A549 (cell line): ENCODE measurements around the gene OR1F1. TPM values are rescaled to one million over a fixed set of nuclear protein-coding genes. Genes with fewer than 3 reads are reported as not detected.

Source experiments
- ATAC-seq, 2 experiments: fragments of 200-7000 bp in 1 of 2; fragments of >200 bp in 1 of 2; cut with Nextera tagmentation in 1 of 2; cut with Tn5 transposase in 1 of 2; 3 replicates each; pipeline versions ENCODE4 v1.8.0 to v1.9.1; 2018 to 2020; ENCODE audit warnings: mild to moderate bottlenecking in 1 of 2, moderate library complexity in 1 of 2
- CTCF ChIA-PET: fragments of 300-600 bp; sonication (Branson Sonifier 250); formaldehyde crosslinking; extraction: SDS; loops from one replicate; lab custom pipeline; 2021; ENCODE audit warnings: antibody characterized with exemption, inconsistent platforms; lab: Yijun Ruan, JAX
- POLR2A ChIA-PET: fragments of 350-600 bp; formaldehyde crosslinking; extraction: SDS; loops from one replicate; lab custom pipeline; 2021; ENCODE audit warnings: antibody characterized with exemption, inconsistent platforms; lab: Yijun Ruan, JAX
- DNase-seq, 2 experiments: peaks; one replicate each; pipeline versions ENCODE4 v3.0.0 to v3.0.0-alpha.2; 2011 to 2016; ENCODE audit warnings: low read depth in 1 of 2, low spot score in 1 of 2
- FAIRE-seq: peaks from 2 replicates; lab custom pipeline; 2011; peaks lifted over from hg19 to GRCh38; lab: Jason Lieb, UNC
- H3K27ac ChIP-seq, 2 experiments: fragments of >200 bp; sonication (Bioruptor Twin); formaldehyde crosslinking; 3 replicates each; pipeline ENCODE4 v1.5.1; 2016 to 2017
- H3K4me1 ChIP-seq: fragments of >200 bp; sonication (Bioruptor Twin); formaldehyde crosslinking; 3 replicates; pipeline ENCODE4 v1.6.1; 2016
- H3K4me2 ChIP-seq: fragments of >200 bp; sonication (Bioruptor Twin); formaldehyde crosslinking; 3 replicates; pipeline ENCODE4 v1.6.1; 2016
- H3K4me3 ChIP-seq: fragments of >200 bp; sonication (Bioruptor Twin); formaldehyde crosslinking; 3 replicates; pipeline ENCODE4 v1.5.1; 2016
- H3K9me3 ChIP-seq: fragments of >200 bp; sonication (Bioruptor Twin); formaldehyde crosslinking; 3 replicates; pipeline ENCODE4 v1.6.1; 2016
- CBX2 ChIP-seq: fragments of 200-600 bp; sonication (generic); IDR thresholded peaks from 2 replicates; pipeline ENCODE4 v1.6.1; 2016; ENCODE audit warnings: low read depth, mild to moderate bottlenecking, borderline replicate concordance
- CHD4 ChIP-seq: fragments of 200-600 bp; sonication (generic); IDR thresholded peaks from 2 replicates; pipeline ENCODE4 v1.6.1; 2016; ENCODE audit warnings: antibody characterized with exemption, mild to moderate bottlenecking, borderline replicate concordance
- FOSB ChIP-seq: fragments of 250-450 bp; sonication (Bioruptor Pico); IDR thresholded peaks from 2 replicates; pipeline ENCODE4 v1.5.0; 2020; ENCODE audit warnings: mild to moderate bottlenecking, moderate library complexity
- FOSL2 ChIP-seq, 2 experiments: fragments of 450-650 bp in 1 of 2; fragments of >200 bp in 1 of 2; sonication (Bioruptor Twin) in 1 of 2; formaldehyde crosslinking; IDR thresholded peaks; 2 replicates each; pipeline versions ENCODE4 v1.5.0 to v1.6.1; 2016 to 2020; ENCODE audit warnings: mild to moderate bottlenecking in 1 of 2, moderate library complexity in 1 of 2
- HEYL ChIP-seq: fragments of 250-450 bp; sonication (Bioruptor Pico); IDR thresholded peaks from 2 replicates; pipeline ENCODE4 v1.8.0; 2021; ENCODE audit warnings: mild to moderate bottlenecking, moderate library complexity
- HOXA7 ChIP-seq: fragments of 250-450 bp; sonication (Bioruptor Pico); IDR thresholded peaks from 2 replicates; pipeline ENCODE4 v1.5.0; 2020; ENCODE audit warnings: mild to moderate bottlenecking, moderate library complexity
- HOXB13 ChIP-seq: fragments of 250-450 bp; sonication (Bioruptor Pico); IDR thresholded peaks from 2 replicates; pipeline ENCODE4 v1.5.0; 2020; ENCODE audit warnings: low read depth, mild to moderate bottlenecking, moderate library complexity
- KDM1A ChIP-seq: fragments of 200-600 bp; sonication (generic); IDR thresholded peaks from 2 replicates; pipeline ENCODE4 v1.6.1; 2016; ENCODE audit warnings: low read depth, mild to moderate bottlenecking
- MYC ChIP-seq: IDR thresholded peaks from 2 replicates; pipeline ENCODE4 v1.6.1; 2012; ENCODE audit warnings: mild to moderate bottlenecking, inconsistent platforms, low read length, improper control_type of control experiment, borderline replicate concordance
- NFE2L2 ChIP-seq: fragments of 150-350 bp; conservative IDR thresholded peaks from 2 replicates; pipeline ENCODE4 v1.6.1; 2014; ENCODE audit warnings: low read length
- NPAS2 ChIP-seq: fragments of 250-450 bp; sonication (Bioruptor Pico); IDR thresholded peaks from 2 replicates; pipeline ENCODE4 v1.8.0; 2022; ENCODE audit warnings: mild to moderate bottlenecking, moderate library complexity, borderline replicate concordance
- RNF2 ChIP-seq: fragments of 200-600 bp; sonication (generic); IDR thresholded peaks from 2 replicates; pipeline ENCODE4 v1.6.1; 2016; ENCODE audit warnings: low read depth, mild to moderate bottlenecking, antibody characterized with exemption, moderate library complexity, borderline replicate concordance
- SMC3 ChIP-seq: fragments of >200 bp; sonication (Bioruptor Twin); formaldehyde crosslinking; IDR thresholded peaks from 3 replicates; pipeline ENCODE4 v1.6.1; 2018; ENCODE audit warnings: inconsistent platforms
- TFCP2L1 ChIP-seq: fragments of 250-450 bp; sonication (Bioruptor Pico); IDR thresholded peaks from 2 replicates; pipeline ENCODE4 v1.5.0; 2021; ENCODE audit warnings: mild to moderate bottlenecking
- TP53 ChIP-seq: fragments of 250-450 bp; sonication (Bioruptor Pico); IDR thresholded peaks from 2 replicates; pipeline ENCODE4 v1.5.0; 2021; ENCODE audit warnings: mild to moderate bottlenecking, moderate library complexity
- ZFP36 ChIP-seq: fragments of 450-650 bp; IDR thresholded peaks from 2 replicates; pipeline ENCODE4 v1.6.1; 2014; ENCODE audit warnings: borderline replicate concordance; ENCODE audit not compliant: partially characterized antibody
- ZNF302 ChIP-seq: fragments of 250-450 bp; sonication (Bioruptor Pico); IDR thresholded peaks from 2 replicates; pipeline ENCODE4 v1.9.0; 2021; ENCODE audit warnings: inconsistent platforms, mild to moderate bottlenecking, moderate library complexity
- WGBS: methylation state at CpG from one replicate; pipeline ENCODE4 v1.1.6; 2017; ENCODE audit errors: missing lambda C conversion rate; 5-methylcytosine and 5-hydroxymethylcytosine counted together
- polyA plus RNA-seq, 4 experiments: library from polyadenylated mRNA; depleted of rRNA in 3 of 4; stranded (reverse); fragments of >200 nt; fragmentation: RNase III in 1 of 4; extraction: RNeasy Plus Mini Kit Qiagen cat#74134 plus additional on column Dnase treatment in 1 of 4; gene quantifications; 2 replicates in 3 of 4; 3 replicates in 1 of 4; pipeline ENCODE4 v1.2.3, GENCODE V29; 2011 to 2017
- TF ChIP-seq, protein P1 (sequence below): fragments of 200-600 bp; sonication (generic); IDR thresholded peaks from 2 replicates; pipeline ENCODE4 v1.6.1; 2016; ENCODE audit warnings: antibody characterized with exemption, mild to moderate bottlenecking, moderate library complexity
- TF ChIP-seq, protein P2 (sequence below): IDR thresholded peaks from 2 replicates; pipeline ENCODE4 v1.6.1; 2012
- TF ChIP-seq, protein P3 (sequence below): fragments of >200 bp; sonication (Bioruptor Twin); formaldehyde crosslinking; IDR thresholded peaks from 3 replicates; pipeline ENCODE4 v1.5.1; 2016
- TF ChIP-seq, protein P4 (sequence below): fragments of 250-450 bp; sonication (Bioruptor Pico); IDR thresholded peaks from 2 replicates; pipeline ENCODE4 v1.5.0; 2020; ENCODE audit warnings: low read depth, mild to moderate bottlenecking, moderate library complexity

The OR1F1 gene
- polyA plus RNA-seq, 2 of the 4 experiments (the other 2 are of a cell fraction): 0.31 to 1.3 TPM

DNA sequence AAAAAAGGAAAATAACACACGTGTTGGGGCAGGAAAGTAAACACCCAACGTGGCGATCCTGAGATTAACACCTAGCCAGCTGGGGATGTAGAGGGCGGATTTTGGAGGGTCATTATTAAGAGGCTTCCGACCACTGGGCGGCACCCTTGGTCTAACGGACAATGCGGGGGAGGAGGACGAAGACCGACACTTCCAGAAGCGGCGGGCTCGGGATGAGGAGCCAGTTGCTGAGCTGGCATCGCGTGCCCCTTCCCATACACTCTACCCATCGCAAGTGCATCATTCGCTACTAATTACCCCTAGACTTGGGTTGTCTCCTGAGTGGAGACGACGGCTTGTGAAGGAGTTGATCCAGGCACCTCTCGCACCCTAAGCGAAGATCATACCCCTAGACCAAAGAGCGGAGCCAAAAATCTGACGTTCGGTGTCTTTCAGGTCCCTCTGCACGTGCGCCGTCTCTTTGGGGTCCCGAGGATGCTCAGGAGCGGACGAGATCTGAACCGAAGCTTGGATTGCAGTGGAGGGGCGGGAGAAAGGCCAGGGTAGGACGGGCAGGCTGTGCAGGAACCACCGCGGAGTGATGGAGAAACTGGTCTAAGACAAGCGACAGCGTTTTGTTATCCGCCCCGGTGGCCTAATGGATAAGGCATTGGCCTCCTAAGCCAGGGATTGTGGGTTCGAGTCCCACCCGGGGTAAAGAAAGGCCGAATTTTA is 35.6 kb upstream of the OR1F1 start (continued):
- TF ChIP-seq, protein P1, sequence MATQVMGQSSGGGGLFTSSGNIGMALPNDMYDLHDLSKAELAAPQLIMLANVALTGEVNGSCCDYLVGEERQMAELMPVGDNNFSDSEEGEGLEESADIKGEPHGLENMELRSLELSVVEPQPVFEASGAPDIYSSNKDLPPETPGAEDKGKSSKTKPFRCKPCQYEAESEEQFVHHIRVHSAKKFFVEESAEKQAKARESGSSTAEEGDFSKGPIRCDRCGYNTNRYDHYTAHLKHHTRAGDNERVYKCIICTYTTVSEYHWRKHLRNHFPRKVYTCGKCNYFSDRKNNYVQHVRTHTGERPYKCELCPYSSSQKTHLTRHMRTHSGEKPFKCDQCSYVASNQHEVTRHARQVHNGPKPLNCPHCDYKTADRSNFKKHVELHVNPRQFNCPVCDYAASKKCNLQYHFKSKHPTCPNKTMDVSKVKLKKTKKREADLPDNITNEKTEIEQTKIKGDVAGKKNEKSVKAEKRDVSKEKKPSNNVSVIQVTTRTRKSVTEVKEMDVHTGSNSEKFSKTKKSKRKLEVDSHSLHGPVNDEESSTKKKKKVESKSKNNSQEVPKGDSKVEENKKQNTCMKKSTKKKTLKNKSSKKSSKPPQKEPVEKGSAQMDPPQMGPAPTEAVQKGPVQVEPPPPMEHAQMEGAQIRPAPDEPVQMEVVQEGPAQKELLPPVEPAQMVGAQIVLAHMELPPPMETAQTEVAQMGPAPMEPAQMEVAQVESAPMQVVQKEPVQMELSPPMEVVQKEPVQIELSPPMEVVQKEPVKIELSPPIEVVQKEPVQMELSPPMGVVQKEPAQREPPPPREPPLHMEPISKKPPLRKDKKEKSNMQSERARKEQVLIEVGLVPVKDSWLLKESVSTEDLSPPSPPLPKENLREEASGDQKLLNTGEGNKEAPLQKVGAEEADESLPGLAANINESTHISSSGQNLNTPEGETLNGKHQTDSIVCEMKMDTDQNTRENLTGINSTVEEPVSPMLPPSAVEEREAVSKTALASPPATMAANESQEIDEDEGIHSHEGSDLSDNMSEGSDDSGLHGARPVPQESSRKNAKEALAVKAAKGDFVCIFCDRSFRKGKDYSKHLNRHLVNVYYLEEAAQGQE: no peak
- no peak for TF ChIP-seq KDM1A

DNA sequence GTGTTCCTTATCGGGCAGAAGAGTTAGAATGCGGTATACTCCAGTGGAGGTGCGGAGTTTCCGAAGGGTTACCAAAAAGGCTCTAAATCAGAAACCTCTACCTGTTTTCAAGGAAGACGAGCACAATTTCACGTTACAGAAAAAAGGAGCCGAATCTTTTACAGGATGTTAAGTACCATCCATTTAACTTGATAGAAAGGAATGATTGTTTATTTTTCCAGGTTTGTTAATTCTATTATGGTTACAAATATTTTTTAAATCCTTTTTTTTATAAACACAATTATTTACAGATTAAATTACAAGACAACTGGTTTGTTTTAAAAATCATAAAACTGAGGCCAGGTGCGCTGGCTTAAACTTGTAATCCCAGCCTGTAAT is 35.0 kb upstream of the OR1F1 start:
- Histone ChIP-seq H3K4me1 (peaks cover 7% of the 10 kb centered on the region), H3K27ac (no peak overlapping the region), H3K9me3 (no peaks in the 10 kb centered on the region), H3K4me2 (peak overlapping the region; percentile 16; the same call in 1 of the 3 replicates), H3K4me3 (no peak overlapping the region)
- ATAC-seq: peak; percentile 8 to 38
- TF ChIP-seq HEYL (CRISPR knock-in tag): no peak
- TF ChIP-seq HOXA7 (CRISPR knock-in tag): peak; percentile 72; the same call in 1 of the 2 replicates
- TF ChIP-seq TFCP2L1: peak; percentile 80
- no peak for TF ChIP-seq ZFP36
- peak; percentile 92 for TF ChIP-seq FOSB (CRISPR knock-in tag)
- no peak for TF ChIP-seq CHD4
- no peak for TF ChIP-seq NPAS2 (CRISPR knock-in tag)
- TF ChIP-seq RNF2: no peak
- no peak for DNase-seq
- 11% methylated on average over 8 of the region's 8 CpGs for WGBS
- FAIRE-seq: no peak
- CTCF ChIA-PET: interaction anchor here (0.6 to 11.2 kb wide), 14 partner anchors 9 to 54 kb away, joined by 3 to 158 read pairs (median 8); partner anchors contain the start of genes ZNF213 and ZSCAN10
- POLR2A ChIA-PET: interaction anchor here (1.7 kb wide), 1 partner anchor 8 kb away, joined by 6 read pairs; no protein-coding TSS in a partner anchor

DNA sequence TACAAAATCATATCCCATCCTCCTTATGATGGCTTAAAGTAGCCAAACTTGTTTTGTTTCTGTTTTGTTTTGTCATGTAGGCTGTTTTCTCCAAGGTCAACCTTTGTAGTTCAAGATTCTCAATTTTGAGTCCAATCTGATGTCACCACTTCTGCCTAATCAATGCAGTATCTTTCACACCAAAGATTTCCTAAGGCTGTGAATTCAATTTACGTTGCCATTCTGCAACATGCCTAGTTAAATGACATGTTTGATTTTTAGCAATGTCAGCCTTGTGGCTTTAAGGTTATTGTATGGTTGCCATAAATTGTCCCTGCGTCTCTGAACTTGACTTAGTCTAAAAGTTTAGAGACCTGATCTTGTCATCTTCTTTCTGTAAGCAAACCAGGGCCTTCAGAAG is 32.8 kb upstream of the OR1F1 start:
- no peak for FAIRE-seq
- H3K27ac ChIP-seq: no peak overlapping the region
- no peak overlapping the region for H3K4me2 ChIP-seq
- POLR2A ChIA-PET: no interaction called here
- 48% methylated on average over 2 of the region's 2 CpGs for WGBS
- no peak overlapping the region for H3K4me3 ChIP-seq
- CTCF ChIA-PET: interaction anchor here (1.2 to 4.7 kb wide), 3 partner anchors 10 to 26 kb away, joined by 5 to 36 read pairs (median 12); no protein-coding TSS in a partner anchor
- ATAC-seq: no peak
- DNase-seq: no peak
- H3K9me3 ChIP-seq: no peaks in the 10 kb centered on the region
- no peaks in the 10 kb centered on the region for H3K4me1 ChIP-seq
- TF ChIP-seq, protein P2, sequence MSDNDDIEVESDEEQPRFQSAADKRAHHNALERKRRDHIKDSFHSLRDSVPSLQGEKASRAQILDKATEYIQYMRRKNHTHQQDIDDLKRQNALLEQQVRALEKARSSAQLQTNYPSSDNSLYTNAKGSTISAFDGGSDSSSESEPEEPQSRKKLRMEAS: no peak
- TF ChIP-seq NFE2L2: no peak
- TF ChIP-seq KDM1A: no peak
- TF ChIP-seq, protein P1: no peak
- no peak for TF ChIP-seq ZNF302 (CRISPR knock-in tag)
- no peak for TF ChIP-seq CBX2
- TF ChIP-seq SMC3: no peak
- TF ChIP-seq, protein P3, sequence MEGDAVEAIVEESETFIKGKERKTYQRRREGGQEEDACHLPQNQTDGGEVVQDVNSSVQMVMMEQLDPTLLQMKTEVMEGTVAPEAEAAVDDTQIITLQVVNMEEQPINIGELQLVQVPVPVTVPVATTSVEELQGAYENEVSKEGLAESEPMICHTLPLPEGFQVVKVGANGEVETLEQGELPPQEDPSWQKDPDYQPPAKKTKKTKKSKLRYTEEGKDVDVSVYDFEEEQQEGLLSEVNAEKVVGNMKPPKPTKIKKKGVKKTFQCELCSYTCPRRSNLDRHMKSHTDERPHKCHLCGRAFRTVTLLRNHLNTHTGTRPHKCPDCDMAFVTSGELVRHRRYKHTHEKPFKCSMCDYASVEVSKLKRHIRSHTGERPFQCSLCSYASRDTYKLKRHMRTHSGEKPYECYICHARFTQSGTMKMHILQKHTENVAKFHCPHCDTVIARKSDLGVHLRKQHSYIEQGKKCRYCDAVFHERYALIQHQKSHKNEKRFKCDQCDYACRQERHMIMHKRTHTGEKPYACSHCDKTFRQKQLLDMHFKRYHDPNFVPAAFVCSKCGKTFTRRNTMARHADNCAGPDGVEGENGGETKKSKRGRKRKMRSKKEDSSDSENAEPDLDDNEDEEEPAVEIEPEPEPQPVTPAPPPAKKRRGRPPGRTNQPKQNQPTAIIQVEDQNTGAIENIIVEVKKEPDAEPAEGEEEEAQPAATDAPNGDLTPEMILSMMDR: no peak
- no peak for TF ChIP-seq HOXB13 (CRISPR knock-in tag)
- no peak for TF ChIP-seq FOSB (CRISPR knock-in tag)
- no peak for TF ChIP-seq MYC
- no peak for TF ChIP-seq TP53 (CRISPR knock-in tag)
- TF ChIP-seq, protein P4, sequence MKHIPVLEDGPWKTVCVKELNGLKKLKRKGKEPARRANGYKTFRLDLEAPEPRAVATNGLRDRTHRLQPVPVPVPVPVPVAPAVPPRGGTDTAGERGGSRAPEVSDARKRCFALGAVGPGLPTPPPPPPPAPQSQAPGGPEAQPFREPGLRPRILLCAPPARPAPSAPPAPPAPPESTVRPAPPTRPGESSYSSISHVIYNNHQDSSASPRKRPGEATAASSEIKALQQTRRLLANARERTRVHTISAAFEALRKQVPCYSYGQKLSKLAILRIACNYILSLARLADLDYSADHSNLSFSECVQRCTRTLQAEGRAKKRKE (CRISPR knock-in tag): no peak
- TF ChIP-seq TFCP2L1: no peak
- TF ChIP-seq FOSL2 (IDR thresholded peaks at IDR 0.05): no peak
- no peak for TF ChIP-seq FOSL2 (CRISPR knock-in tag; IDR thresholded peaks at IDR 0.05)
